Endothelial cell of umbilical vein (primary cell): ENCODE data around the gene PLEKHG1. TPM values are rescaled to one million over a fixed set of nuclear protein-coding genes. Genes with fewer than 3 reads are reported as not detected.

Experiments
- BruUV-seq: library from RNA; stranded (reverse); fragments of 400-500 nt; replicated peaks from 2 replicates; lab custom pipeline; 2021; lab: Mats Ljungman, UMichigan
- CTCF ChIA-PET: fragments of 300-600, 350-600 bp; sonication (Branson Sonifier 250); formaldehyde crosslinking; loops from one replicate; lab custom pipeline; 2021; ENCODE audit warnings: antibody characterized with exemption, inconsistent platforms; lab: Charles Lee
- POLR2A ChIA-PET: fragments of 300-600, 350-600 bp; sonication (Branson Sonifier 250); formaldehyde crosslinking; loops from one replicate; lab custom pipeline; 2021; ENCODE audit warnings: antibody characterized with exemption, inconsistent platforms; lab: Charles Lee
- DNase-seq: peaks from one replicate; pipeline ENCODE4 v3.0.0-alpha.2; 2011; ENCODE audit warnings: low read depth, low spot score
- FAIRE-seq: peaks from 2 replicates; lab custom pipeline; 2011; peaks lifted over from hg19 to GRCh38; lab: Jason Lieb, UNC
- H2AFZ ChIP-seq: 2 replicates; pipeline ENCODE4 v1.6.0; 2012; ENCODE audit warnings: low read depth, low read length, control low read depth, inconsistent platforms
- H3K27ac ChIP-seq: 2 replicates; pipeline ENCODE4 v1.5.1; 2011; ENCODE audit warnings: low read depth, mild to moderate bottlenecking, control low read depth, low read length, moderate library complexity; ENCODE audit not compliant: insufficient read depth
- H3K27me3 ChIP-seq, 2 experiments: 2 replicates each; pipeline versions ENCODE4 v1.6.0 to v1.6.1; 2011; ENCODE audit warnings: low read length in 2 of 2, mixed read lengths in 1 of 2; ENCODE audit not compliant: control insufficient read depth in 2 of 2, insufficient read depth in 2 of 2
- H3K36me3 ChIP-seq, 2 experiments: 2 replicates in 1 of 2; 3 replicates in 1 of 2; pipeline ENCODE4 v1.5.1; 2011; ENCODE audit warnings: low read length in 2 of 2, mild to moderate bottlenecking in 1 of 2, moderate library complexity in 1 of 2; ENCODE audit not compliant: control insufficient read depth in 2 of 2, insufficient read depth in 2 of 2; ENCODE audit errors: extremely low read depth in 1 of 2
- H3K4me1 ChIP-seq: 3 replicates; pipeline ENCODE4 v1.5.1; 2011; ENCODE audit warnings: mild to moderate bottlenecking, low read length; ENCODE audit not compliant: control insufficient read depth, insufficient read depth; ENCODE audit errors: extremely low read depth
- H3K4me2 ChIP-seq: 2 replicates; pipeline ENCODE4 v1.6.1; 2011; ENCODE audit warnings: low read length, control low read depth, mixed read lengths; ENCODE audit not compliant: insufficient read depth
- H3K4me3 ChIP-seq, 3 experiments: fragments of 200-600 bp in 1 of 3; sonication (generic), shearing (Covaris generic) in 1 of 3; replicated peaks in 1 of 3; 2 replicates each; pipeline ENCODE4 v1.5.1; 2011 to 2016; ENCODE audit warnings: control low read depth in 3 of 3, low read length in 3 of 3, mild to moderate bottlenecking in 2 of 3, inconsistent platforms in 1 of 3, low read depth in 1 of 3, moderate library complexity in 1 of 3; ENCODE audit not compliant: insufficient read depth in 1 of 3
- H3K79me2 ChIP-seq: 2 replicates; pipeline ENCODE4 v1.6.0; 2012; ENCODE audit warnings: low read length, inconsistent platforms; ENCODE audit not compliant: control insufficient read depth, insufficient read depth
- H3K9ac ChIP-seq: replicated peaks from 2 replicates; pipeline ENCODE3; 2011; ENCODE audit warnings: low read length, control low read depth; ENCODE audit not compliant: insufficient read depth; ENCODE audit errors: extremely low read depth
- H3K9me1 ChIP-seq: replicated peaks from 3 replicates; pipeline ENCODE4 v1.6.0; 2011; ENCODE audit warnings: mild to moderate bottlenecking, low read length; ENCODE audit not compliant: control insufficient read depth, insufficient read depth; ENCODE audit errors: extremely low read depth
- H3K9me3 ChIP-seq: replicated peaks from 2 replicates; pipeline ENCODE4 v1.5.1; 2012; ENCODE audit warnings: low read length, inconsistent platforms; ENCODE audit not compliant: control insufficient read depth, insufficient read depth
- H4K20me1 ChIP-seq: replicated peaks from 2 replicates; pipeline ENCODE3; 2011; ENCODE audit warnings: mild to moderate bottlenecking, low read length; ENCODE audit not compliant: control insufficient read depth, insufficient read depth; ENCODE audit errors: extremely low read depth
- EZH2 ChIP-seq: IDR thresholded peaks from 2 replicates; pipeline ENCODE4 v1.6.1; 2012; ENCODE audit warnings: borderline replicate concordance, low read depth, mild to moderate bottlenecking, moderate library complexity, low read length, inconsistent platforms; ENCODE audit not compliant: severe bottlenecking
- FOS ChIP-seq: IDR thresholded peaks from 2 replicates; pipeline ENCODE4 v1.6.1; 2011; ENCODE audit warnings: mild to moderate bottlenecking, low read length, moderate library complexity, borderline replicate concordance; ENCODE audit not compliant: insufficient read depth
- JUN ChIP-seq: IDR thresholded peaks from 2 replicates; pipeline ENCODE4 v1.6.1; 2011; ENCODE audit warnings: borderline replicate concordance, low read depth; ENCODE audit not compliant: insufficient read length, insufficient read depth
- POLR2A ChIP-seq: IDR thresholded peaks from 2 replicates; pipeline ENCODE4 v1.6.1; 2012; ENCODE audit warnings: low read depth, mild to moderate bottlenecking, control low read depth, low read length
- POLR2AphosphoS5 ChIP-seq: IDR thresholded peaks from 2 replicates; pipeline ENCODE4 v1.6.1; 2012; ENCODE audit warnings: low read depth, mild to moderate bottlenecking, control low read depth, low read length, moderate library complexity; ENCODE audit not compliant: insufficient read depth
- dilution Hi-C: fragments of 300-500 bp; cut with MboI; formaldehyde crosslinking; loops from one replicate; pipeline ENCODE4 v1.15.0; 2019; ENCODE audit warnings: low sequenced_read_pairs; ENCODE audit not compliant: extremely low pct_ligation_motif_present
- intact Hi-C: fragments of 100-400 bp; cut with micrococcal nuclease; formaldehyde crosslinking; loops from one replicate; pipeline ENCODE4 v1.10.0; 2022
- polyA plus RNA-seq, 4 experiments: library from polyadenylated mRNA; depleted of rRNA in 3 of 4; stranded (reverse) in 3 of 4; unstranded in 1 of 4; fragments of >200 nt; gene quantifications; 2 replicates each; pipeline versions ENCODE4 v1.2.1 to v1.2.3, GENCODE V29; 2011 to 2012; ENCODE audit warnings: missing spikeins in 1 of 4
- total RNA-seq: library from RNA; stranded (reverse); gene quantifications from 2 replicates; pipeline ENCODE4 v1.2.3, GENCODE V29; 2021
- TF ChIP-seq, protein P1 (sequence below): IDR thresholded peaks from 2 replicates; pipeline ENCODE4 v1.6.1; 2011; ENCODE audit not compliant: insufficient read depth, insufficient read length

PLEKHG1 gene
- total and polyA plus RNA-seq, 2 donors (not counting 3 experiments of a cell fraction or from before 2014, with no cell fraction given), result 8.8 to 62.5 TPM

DNA sequence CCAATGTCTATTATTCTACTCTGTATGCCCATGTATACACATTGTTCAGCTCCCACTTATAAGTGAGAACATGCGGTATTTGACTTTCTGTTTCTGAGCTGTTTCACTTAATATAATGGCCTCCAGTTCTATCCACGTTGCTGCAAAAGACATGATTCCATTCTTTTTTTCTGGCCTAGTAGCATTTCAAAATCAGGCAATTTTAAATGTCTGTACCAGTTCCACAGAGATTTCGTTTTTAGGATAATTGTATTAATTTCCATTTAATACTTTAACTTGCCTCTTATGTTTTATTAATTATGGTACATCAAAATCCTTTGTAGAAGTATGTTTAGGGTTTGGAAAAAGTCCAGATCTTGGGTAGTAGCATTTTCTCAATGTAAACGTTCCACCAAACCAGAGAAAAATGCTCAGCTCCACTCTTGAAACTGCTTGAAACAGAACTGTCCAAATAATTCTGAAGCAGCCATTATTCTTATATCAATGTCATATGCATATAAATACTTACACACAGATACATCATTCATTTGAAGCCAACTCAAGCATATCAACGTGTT lies 42.6 kb upstream of the PLEKHG1 start:
- Histone ChIP-seq H3K27ac (no peak overlapping the region), H3K79me2 (no peaks in the 10 kb centered on the region), H3K4me1 (no peaks in the 10 kb centered on the region), H3K9me1 (no peaks in the 10 kb centered on the region), H3K9me3 (no peaks in the 10 kb centered on the region), H3K9ac (no peak overlapping the region), H4K20me1 (no peaks in the 10 kb centered on the region), H3K27me3 (peaks cover 0 to 2% of the 10 kb centered on the region in 2 experiments), H3K4me2 (no peak overlapping the region), H3K4me3 (no peak overlapping the region), H3K36me3 (no peaks in the 10 kb centered on the region), H2AFZ (no peak overlapping the region)
- intact Hi-C loops (no loop called here), dilution Hi-C loops (no loop called here)
- FAIRE-seq (no peak), DNase-seq (no peak)
- no peak for TF ChIP-seq FOS
- CTCF ChIA-PET, result no interaction called here
- POLR2A ChIA-PET, result no interaction called here
- BruUV-seq, result no TSS peak

DNA sequence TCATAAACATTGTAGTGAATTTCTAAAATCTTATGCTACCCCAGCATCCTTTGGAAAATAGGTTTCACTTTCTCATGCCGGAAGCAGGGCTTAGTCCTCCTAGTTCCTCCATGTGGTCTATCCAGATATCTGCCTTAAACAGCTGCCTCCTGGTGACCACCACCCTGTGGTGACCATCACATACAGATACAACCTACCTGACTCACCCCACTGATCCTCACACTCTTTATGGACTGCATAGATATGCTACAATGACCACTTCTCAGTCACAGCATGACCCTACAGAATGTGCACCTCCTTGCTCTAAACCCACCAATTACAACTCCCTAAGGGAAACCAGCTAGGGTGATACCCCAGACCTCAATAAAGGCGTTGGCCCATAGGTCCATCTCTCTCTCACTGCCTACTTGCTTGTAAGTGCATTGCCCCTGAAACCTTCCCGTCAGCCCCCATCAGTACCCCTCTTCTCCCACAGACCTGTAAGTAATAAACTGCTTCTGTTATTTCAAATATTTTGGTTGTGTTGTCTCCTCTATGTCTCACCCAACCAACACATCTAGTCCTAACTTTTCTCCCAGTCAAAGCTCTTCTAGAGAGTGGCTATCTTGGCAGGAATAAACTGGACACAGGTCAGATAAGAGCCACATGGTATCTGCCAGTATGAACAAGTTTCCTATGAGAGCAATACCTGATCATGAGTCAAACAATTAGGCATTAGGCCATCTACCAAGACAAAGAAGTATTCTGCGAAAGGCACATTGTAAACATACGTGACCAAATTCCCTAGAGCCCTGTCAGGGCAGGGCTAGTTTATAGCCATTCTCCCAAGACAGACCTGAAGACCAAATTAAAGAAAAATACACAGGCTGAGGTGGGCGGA lies 39.4 kb upstream of the PLEKHG1 start:
- FAIRE-seq (no peak), DNase-seq (no peak)
- H3K79me2 ChIP-seq, result no peaks in the 10 kb centered on the region
- H3K9me3 ChIP-seq, result no peaks in the 10 kb centered on the region
- H3K9ac ChIP-seq, result no peak overlapping the region
- no peak overlapping the region for H3K4me2 ChIP-seq
- no peaks in the 10 kb centered on the region for H4K20me1 ChIP-seq
- intact Hi-C loops (no loop called here), dilution Hi-C loops (no loop called here)
- CTCF ChIA-PET, result no interaction called here
- H3K4me3 ChIP-seq, result no peak overlapping the region
- peaks cover 0 to 2% of the 10 kb centered on the region in 2 experiments for H3K27me3 ChIP-seq
- no TSS peak for BruUV-seq
- no peaks in the 10 kb centered on the region for H3K36me3 ChIP-seq
- no peak overlapping the region for H2AFZ ChIP-seq
- POLR2A ChIA-PET, result no interaction called here
- no peak overlapping the region for H3K27ac ChIP-seq
- no peaks in the 10 kb centered on the region for H3K4me1 ChIP-seq
- TF ChIP-seq JUN (no peak), POLR2A (no peak), EZH2 (no peak), POLR2AphosphoS5 (no peak)
- TF ChIP-seq, protein P1, sequence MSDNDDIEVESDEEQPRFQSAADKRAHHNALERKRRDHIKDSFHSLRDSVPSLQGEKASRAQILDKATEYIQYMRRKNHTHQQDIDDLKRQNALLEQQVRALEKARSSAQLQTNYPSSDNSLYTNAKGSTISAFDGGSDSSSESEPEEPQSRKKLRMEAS, result no peak
- H3K9me1 ChIP-seq, result no peaks in the 10 kb centered on the region
